SKM-1 treated with dmso at 0.1 percent for 144 hours (cell line): ENCODE results near the gene GNPNAT1.

Experiments used
- DNase-seq: peaks from one replicate; lab custom pipeline; 2025; ENCODE audit not compliant: unreplicated experiment; lab: John Stamatoyannopoulos, UW

GNPNAT1 gene

DNA sequence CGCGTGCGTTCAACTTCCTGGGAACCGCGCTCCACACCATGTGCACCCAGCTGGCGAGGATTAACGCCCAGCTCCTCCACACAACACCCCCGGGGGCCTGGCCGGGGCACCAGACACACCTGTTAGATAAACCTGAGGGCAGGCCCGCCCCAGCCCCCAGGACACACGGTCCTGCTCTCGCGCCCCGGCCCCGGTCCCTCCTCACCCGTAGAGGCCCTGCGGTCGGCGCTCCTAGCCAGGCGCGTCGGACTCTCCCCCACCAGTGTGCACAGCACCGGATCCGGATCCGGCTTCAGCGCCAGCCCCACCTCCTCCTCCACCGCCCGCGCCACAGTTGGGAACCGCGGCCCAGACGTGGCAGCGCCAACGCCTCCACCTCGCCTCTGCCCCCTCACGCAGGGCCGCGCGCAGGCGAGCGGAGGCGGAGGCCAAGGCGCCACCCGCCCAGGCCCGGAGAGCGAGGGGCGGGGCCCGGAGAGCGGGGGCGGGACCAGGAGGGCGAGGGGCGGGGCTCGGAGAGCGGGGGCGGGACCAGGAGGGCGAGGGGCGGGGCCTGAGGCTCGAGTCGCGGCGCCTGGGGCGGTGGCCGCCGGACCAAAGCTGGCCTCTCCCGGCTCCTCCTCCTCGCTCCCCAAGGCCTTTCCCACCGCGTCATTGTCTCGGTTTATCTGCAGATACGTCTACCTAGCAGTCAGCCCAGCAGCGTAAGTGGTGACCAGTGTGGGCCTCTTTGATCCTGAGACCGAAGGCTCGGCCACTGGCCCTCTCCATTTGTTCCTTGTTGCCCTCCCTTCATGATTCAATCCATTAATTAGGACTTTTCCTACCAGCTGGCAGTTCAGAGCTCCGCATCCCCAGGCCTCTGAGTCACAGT lies at the start of gene GNPNAT1:
GNPNAT1 (minus strand) TSS at position 385 of the 874 bp plus-strand sequence. CDS start 6,957 bp downstream, outside the sequence.
- peak; percentile 56 for DNase-seq

DNA sequence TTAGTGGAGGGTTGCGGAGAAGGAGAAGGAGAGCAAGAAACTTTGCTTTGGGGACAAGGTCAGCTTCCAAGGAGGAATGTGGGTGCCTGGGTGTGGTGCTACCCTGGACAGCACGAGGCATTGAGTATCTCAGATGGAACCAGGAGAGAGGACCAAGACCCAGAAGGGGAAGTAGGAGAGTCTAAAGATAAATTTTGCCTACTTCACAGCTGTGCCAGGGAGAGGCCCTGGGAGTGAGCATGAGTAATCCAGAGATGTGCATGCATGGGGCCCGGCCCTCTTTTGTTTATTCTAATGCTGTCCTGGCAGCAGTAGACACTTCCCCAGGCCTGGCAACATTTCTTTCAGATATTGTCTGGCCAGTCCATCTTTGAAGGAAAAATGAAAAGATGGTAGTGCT lies 49.5 kb upstream of the GNPNAT1 start:
- DNase-seq, result no peak

DNA sequence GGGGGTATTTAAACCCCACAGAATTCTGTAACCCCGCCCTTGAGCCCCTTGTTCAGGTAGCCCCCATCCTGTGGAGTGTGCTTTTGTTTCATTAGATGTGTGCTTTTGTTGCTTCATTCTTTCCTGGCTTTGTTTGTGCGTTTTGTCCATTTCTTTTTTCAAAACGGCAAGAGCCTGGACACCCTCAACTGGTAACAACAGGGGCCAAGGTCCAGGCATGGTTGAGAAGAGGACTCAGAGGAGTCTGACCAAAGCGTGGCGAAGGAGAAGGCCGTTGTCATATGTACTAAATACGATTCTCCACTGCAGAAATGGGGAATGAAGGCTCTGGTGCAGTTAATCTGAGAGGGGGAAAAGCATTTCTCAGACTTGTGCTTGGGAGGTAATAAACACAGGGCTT lies 46.0 kb upstream of the GNPNAT1 start:
- DNase-seq, result no peak

DNA sequence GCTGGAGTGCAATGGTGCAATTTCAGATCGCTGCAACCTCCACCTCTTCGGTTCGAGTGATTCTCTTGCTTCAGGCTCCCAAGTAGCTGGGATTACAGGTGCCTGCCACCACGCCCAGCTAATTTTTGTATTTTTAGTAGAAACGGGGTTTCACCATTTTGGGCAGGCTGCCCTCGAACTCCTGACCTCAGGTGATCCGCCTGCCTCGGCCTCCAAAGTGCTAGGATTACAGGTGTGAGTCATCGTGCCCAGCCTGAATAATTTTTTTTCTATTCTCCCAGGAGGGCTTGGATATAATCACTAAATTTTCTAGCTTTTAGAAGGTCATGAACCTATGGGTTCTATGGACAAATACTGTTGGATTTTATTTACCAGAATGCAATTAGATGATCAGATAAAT lies 44.7 kb upstream of the GNPNAT1 start:
- no peak for DNase-seq

DNA sequence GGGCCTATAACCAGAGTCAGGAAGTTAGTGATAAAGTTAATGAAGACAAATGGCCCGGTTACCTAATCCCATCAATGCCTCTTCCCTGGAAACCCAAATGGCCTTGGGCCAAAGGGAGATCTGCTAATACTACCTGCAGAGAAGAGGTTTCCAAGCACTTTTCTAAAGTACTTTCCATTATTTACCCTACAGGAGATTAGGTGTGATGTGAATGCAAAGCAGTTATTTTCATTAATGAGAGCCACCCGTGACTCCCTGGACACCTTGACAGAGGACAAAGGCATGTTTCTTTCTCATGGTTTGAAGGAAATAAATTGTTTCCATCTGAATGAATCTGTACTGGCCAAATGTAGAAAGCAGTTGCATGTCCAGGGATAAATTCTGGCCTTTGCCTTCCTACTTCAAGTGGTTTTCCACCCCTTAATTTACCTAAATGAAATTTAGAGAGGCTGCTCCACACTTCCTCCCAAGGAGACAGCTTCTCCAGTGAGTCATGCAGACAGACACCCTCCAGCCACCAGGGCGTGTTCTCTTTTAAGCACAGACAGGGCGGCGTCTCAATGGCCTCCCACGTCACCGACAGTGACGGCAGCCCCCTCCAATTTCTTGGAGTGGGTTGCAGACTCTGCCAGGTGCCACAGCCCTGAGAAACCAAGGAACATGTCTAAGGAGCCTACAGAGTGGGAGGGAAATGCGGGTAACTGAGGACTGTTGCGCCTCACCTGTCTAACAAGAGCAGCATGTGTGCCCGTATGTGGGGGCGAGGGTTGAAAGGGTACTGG lies 43.9 kb upstream of the GNPNAT1 start:
- no peak for DNase-seq

DNA sequence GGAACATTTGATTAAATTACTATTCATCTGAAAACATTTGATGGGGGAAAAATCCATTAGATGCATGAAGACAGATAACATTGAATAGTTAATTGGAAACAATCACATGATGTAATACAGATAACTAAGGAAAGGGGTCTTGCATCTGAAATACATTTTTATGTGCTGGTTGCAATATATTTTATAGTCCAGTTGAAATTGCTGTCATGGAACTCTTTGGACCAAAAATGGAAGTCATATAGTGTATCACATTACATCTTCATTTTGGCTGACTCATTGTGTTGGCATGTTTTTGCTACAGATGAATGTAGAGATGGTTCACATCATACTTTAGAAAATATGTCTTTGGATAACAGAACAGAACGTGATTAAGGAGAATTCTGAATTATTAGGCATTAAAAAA lies 43.0 kb upstream of the GNPNAT1 start:
- DNase-seq, result no peak

DNA sequence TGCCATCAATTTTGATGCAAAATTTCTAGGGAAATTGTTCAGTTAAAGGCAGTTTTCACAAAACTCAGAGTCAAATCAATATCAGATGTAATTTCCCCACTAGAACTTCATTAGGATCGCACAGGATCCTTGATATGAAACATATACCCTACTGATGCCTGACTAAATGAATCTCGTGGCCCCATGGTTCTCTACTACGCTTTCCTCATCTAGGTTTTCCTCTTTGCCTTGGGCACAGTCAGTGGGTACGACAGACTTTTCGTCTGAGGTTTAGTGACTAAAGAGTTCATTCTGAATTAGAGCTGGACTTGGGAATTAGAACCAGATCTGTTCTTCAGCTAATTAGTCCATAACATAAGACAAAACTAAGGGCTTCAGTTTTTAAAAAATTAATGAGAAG lies 42.5 kb upstream of the GNPNAT1 start:
- DNase-seq, result no peak

DNA sequence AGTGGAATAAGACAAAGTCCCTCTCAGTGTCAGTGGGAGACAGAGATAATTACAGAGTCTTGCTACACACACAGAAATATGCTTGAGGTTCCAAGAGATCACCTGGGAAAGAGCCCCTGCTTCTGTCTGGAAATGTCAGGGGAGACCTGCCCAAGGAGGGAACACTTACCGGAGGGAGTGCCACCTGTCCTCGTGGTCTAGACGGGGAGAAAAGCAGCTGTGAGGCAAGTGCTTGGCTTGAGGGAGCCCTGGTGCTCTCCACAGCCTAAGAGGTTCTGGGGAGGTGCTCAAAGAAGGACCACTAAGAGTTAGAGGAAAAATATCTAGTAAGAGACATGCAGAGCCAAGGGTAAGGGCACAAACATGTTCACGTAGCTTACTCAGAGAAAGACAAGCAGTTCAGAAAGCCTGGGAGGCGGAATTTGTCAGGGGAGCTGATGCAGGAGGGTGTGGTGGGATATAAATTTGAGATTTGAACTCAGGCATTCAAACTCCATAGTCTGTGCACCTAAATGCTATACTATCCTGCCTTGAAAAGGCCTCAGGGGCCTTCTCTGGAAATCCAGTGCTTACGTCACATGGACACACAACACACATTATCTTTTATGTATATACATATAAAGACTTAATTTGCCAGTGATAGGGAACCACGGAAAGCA lies 38.2 kb upstream of the GNPNAT1 start:
- DNase-seq, result no peak

DNA sequence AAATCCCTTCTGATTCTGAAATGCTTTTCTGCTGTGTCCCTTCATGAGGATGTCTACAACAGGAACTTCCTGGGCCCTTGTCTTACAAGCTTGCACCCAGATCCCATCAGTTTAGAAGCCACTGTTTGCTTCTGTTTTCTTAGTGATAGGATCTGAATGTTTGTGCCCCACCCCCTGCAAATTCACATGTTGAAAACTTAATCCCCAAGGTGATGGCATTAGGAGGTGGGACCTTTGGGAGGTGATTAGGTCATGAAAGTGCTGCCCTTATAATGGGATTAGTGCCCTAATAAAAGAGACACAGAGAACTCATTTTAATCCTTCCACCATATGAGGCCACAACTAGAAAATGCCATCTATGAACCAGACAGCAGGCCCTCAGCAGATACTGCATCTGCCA lies 36.0 kb upstream of the GNPNAT1 start:
- DNase-seq, result no peak

DNA sequence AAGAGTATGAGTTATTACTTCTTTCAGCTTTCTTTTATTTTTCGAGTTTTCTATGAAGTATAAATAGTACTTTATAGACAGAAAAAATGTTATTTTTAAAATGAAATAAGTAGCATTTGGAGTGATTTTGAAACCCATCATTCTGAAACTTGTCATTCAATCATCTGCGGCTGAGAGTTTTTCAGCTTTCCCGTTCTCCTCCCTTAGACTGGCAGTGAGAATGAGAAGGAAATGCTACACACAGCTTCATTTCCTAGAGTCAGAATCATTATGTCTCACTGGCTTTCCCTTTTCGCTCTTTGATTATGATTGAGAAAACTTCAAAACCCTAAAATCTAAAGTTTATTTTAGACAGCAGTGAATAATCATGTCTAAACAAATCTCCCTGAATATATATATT lies 33.7 kb upstream of the GNPNAT1 start:
- DNase-seq, result no peak

DNA sequence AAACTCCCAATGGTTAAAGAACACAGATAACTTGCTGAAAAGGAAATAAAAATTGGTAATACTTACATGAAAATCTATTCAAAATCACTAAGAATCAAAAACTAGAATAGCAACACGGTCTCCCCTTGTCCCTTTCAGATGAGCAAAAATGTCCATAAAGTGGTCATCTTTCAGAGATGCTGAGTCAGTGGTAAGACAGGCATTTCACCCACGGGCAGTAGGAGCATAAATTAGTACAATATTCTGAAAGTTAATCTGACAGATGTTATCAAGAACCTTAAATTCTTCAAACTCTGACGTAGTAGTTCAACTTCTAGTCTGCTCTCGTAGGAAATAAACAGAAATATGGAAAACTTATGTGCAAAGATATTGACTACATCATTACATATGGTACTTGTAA lies 33.1 kb upstream of the GNPNAT1 start:
- DNase-seq, result no peak

DNA sequence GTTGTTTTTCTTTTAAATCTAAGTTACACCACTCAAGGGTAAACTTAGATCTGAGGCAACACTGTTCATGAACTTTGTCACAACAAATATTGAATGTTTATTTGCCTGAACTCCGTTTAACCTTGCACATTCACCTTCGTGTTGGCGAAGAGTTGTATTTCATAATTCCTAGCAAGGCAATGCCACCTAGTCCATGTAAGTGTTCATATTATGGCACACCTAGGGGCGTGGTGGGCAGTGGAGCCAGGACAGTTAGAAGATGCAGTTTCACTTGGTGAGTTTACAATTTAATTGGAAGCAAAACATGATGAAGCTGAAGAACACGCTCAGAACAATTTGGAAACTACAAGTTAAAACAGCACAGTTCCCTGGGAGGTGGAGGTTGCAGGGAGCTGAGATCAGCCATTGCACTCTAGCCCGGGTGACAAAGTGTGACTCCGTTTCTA lies 30.4 kb upstream of the GNPNAT1 start:
- no peak for DNase-seq

DNA sequence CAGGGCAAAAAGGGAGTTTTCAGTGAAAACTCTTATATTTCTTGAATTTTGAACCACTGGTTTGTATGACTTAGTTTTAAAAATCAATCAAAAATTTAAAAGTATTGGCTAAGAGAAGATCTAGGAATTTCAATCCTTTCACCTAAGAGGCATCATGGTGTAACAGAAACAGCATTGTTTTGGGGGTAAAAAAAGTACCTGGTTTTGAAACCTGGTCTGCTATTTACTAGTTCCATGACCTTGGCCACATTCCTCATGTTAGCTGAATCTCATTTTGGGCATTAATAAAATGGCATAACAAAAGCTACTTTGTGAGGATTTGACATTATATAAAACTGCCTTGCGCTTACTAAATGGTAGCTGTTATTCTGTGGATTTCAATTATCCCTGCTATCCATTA lies 16.7 kb upstream of the GNPNAT1 start:
- DNase-seq, result no peak

DNA sequence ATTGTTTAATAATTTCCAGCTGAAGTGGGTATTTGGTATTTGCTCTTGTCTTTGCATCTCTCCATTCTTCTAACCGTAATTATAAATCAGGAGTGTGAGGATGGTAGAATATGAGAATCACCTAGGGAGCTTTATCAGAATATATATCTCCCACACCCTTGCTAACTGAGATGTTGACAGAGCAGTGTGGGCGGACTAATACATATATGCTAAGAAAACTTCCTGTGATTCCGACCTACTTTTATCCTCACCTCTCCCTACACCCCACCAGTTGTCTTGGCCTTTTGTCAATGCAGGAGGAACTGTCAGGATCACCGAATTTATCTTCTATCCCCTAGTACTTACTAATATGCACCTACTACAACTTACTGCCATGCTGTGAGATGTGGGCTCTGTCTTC lies 14.7 kb upstream of the GNPNAT1 start:
- no peak for DNase-seq

DNA sequence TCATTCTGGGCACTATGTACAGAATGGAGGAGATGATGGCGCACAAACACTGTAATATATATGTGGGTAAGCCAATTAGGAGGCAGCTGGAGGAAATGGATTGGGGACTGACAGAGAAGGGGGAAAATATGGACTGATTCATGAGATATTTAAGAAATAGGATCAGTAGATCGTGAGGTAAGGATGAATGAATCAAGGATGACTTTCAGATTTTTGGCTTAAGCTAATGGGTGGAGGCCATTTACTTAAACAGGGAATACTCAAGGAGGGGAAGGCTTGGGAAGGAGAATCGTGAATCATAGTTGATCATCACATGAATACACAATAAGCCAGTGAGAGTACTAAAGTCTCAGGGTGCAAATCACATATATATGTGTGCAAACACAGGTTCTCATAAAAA lies 11.2 kb upstream of the GNPNAT1 start:
- DNase-seq, result no peak

DNA sequence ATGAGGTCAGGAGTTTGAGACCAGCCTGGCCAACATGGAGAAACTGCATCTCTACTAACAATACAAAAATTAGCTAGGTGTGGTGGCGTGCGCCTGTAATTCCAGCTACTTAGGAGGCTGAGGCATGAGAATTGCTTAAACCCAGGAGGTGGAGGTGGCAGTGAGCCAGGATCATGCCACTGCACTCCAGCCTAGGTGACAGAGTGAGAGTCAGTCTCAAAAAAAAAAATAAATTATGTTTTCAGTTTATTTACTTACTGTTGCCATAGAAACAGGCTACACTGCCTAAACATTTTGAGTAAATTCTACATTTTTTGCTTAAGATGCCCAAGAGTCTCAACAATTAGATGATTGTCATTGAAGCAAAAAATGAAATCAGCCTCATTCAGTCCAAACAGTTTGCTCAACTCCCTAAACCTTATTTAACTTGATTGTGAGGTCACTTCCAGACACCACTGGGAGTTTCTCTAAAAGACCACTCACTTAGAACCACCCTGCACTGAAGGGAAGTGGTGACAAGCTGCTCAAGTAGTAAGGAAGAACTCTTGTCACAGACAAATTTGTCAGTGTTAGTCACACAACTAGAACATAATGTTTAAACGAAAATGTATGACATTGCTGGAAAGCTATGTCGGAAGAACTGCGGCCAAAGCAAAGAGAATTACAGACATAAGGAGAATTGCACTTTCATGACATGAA lies 9.8 kb upstream of the GNPNAT1 start:
- DNase-seq, result no peak

DNA sequence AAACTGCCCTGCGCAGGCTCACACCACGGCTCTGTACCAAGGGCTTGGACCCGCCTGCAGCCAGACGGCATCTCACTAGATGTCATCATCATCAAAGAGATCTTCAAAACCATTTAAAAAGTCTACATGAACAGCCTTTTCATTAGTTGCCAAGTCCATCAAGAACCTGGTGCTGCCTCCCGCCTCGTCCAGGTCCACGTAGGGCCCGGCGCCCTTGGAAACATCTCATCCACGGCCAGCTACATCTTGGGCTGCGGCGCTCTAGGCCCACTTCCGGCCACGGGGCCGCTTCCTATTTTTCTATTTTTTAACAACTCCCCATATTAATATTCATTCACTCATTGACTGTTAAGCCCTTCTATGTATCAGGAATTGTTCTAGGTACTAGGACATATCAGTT lies 7.4 kb upstream of the GNPNAT1 start:
- no peak for DNase-seq

DNA sequence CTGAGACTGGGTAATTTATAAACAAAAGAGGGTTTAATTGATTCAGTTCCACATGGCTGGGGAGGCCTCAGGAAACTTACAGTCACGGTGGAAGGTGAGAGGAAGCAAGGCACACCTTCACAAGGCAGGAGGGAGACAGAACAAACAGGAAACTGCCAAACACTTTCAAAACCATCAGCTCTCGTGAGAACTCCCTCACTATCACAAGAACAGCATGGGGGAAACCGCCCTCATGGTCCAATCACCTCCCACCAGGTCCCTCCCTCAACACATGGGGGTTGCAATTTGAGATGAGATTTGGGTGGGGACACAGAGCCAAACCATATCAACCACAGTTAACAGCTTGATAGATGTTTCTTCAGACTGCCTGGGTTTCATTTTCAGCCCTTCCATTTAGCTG lies 6.2 kb upstream of the GNPNAT1 start:
- DNase-seq, result no peak

DNA sequence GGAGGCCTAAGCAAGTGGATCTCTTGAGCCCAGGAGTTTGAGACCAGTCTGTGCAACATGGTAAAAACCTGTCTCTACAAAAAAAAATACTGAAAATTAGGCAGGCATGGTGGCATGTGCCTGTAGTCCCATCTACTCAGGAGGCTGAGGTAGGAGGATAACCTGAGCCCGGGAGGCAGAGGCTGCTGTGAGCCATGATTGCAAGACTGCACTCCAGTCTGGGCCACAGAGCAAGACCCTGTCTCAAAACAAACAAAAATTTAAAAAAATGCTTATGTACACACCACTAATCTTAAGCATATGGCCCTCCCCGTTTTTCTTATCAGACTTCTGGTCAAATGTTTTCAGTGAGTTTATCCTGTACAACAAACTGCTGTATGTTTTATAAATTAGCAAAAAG lies 1.7 kb upstream of the GNPNAT1 start:
- no peak for DNase-seq

DNA sequence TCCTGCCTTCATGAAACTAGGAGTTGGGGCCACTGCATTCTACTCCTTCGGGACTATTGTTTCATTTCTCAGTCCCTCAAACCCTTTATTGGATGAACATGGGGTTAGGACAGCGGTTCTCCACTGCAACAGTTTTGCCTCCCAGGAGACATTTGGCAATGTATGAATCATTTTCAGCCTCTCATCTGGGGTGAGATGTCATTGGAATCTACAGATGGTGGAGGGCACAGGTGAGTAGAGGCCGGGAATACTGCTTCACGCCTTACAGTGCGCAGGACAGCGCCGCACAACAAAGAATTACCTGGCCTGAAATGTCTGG lies 649 bp upstream of the GNPNAT1 start:
- DNase-seq, result no peak

DNA sequence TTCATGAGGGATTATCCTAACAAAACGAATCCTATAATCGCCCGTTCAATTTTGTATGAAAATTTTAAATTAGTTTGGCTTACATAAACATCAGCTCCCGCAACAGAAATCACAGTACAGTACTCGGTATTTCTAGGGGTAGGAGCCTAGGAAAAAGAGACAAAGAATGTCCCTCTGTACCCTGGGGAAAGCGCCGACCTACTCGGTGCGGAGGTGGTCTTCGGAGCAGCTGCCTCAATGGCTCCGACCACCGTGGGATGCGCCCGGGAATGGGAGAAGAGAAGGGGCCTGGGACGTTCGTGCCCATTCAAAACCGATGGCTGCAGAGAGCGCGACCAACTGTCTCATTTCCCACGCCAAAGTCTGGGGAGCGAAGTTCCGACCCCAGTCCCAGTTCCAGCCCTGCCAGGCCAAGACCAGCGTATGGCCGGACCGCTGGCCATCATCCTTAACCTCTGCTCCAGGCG lies 618 bp downstream of the GNPNAT1 start:
- no peak for DNase-seq
